Measurements from ENCODE around the gene LARGE1. TPM values are rescaled to one million over a fixed set of nuclear protein-coding genes. Genes with fewer than 3 reads are reported as not detected.
A peak's percentile ranks its signal among the peaks of the same experiment; 100 is the strongest.

LARGE1 gene
- total and polyA plus RNA-seq, 2 of the 13 experiments (the other 11 are each of a cell fraction or from before 2014, with no cell fraction given) = 8.4 to 11.0 TPM

- peak; percentile 69; the same call in 1 of the 2 replicates for TF ChIP-seq ZNF317 (CRISPR knock-in tag; IDR thresholded peaks at IDR 0.05)
- TF ChIP-seq FOXP4 (CRISPR knock-in tag; IDR thresholded peaks at IDR 0.05) = peak; percentile 99
- TF ChIP-seq U2AF2 (IDR thresholded peaks at IDR 0.05; ENCODE audit: low read depth, low read length) = no peak
- TF ChIP-seq ZSCAN31 (CRISPR knock-in tag; IDR thresholded peaks at IDR 0.05; ENCODE audit: low read depth) = no peak
- TF ChIP-seq ZNF143 (CRISPR knock-in tag; IDR thresholded peaks at IDR 0.05) = no peak
- no peak for TF ChIP-seq ZNF432 (CRISPR knock-in tag; IDR thresholded peaks at IDR 0.05; ENCODE audit: borderline replicate concordance)
- TF ChIP-seq ETV6 (CRISPR knock-in tag; conservative IDR thresholded peaks at IDR 0.05) = no peak
- peak; percentile 91 for TF ChIP-seq NR2F2 (IDR thresholded peaks at IDR 0.05; ENCODE audit: borderline replicate concordance, low read depth)
- no peak for TF ChIP-seq SP2 (CRISPR knock-in tag; IDR thresholded peaks at IDR 0.05)
- TF ChIP-seq RBFOX2 (IDR thresholded peaks at IDR 0.05; ENCODE audit: low read depth, low read length) = no peak
- TF ChIP-seq, protein P1, sequence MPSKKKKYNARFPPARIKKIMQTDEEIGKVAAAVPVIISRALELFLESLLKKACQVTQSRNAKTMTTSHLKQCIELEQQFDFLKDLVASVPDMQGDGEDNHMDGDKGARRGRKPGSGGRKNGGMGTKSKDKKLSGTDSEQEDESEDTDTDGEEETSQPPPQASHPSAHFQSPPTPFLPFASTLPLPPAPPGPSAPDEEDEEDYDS (CRISPR knock-in tag; IDR thresholded peaks at IDR 0.05) = peak; percentile 61
- TF ChIP-seq KDM2A (CRISPR knock-in tag; IDR thresholded peaks at IDR 0.05; ENCODE audit: borderline replicate concordance, low read depth) = peak; percentile 41; the same call in 1 of the 2 replicates
- no peak for TF ChIP-seq ZNF775 (CRISPR knock-in tag; IDR thresholded peaks at IDR 0.05; ENCODE audit: borderline replicate concordance)
- TF ChIP-seq ZNF562 (CRISPR knock-in tag; IDR thresholded peaks at IDR 0.05; ENCODE audit: borderline replicate concordance) = no peak
- TF ChIP-seq, protein P2, sequence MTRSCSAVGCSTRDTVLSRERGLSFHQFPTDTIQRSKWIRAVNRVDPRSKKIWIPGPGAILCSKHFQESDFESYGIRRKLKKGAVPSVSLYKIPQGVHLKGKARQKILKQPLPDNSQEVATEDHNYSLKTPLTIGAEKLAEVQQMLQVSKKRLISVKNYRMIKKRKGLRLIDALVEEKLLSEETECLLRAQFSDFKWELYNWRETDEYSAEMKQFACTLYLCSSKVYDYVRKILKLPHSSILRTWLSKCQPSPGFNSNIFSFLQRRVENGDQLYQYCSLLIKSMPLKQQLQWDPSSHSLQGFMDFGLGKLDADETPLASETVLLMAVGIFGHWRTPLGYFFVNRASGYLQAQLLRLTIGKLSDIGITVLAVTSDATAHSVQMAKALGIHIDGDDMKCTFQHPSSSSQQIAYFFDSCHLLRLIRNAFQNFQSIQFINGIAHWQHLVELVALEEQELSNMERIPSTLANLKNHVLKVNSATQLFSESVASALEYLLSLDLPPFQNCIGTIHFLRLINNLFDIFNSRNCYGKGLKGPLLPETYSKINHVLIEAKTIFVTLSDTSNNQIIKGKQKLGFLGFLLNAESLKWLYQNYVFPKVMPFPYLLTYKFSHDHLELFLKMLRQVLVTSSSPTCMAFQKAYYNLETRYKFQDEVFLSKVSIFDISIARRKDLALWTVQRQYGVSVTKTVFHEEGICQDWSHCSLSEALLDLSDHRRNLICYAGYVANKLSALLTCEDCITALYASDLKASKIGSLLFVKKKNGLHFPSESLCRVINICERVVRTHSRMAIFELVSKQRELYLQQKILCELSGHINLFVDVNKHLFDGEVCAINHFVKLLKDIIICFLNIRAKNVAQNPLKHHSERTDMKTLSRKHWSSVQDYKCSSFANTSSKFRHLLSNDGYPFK (CRISPR knock-in tag; IDR thresholded peaks at IDR 0.05; ENCODE audit: borderline replicate concordance) = no peak
Measured at GRCh38 chr22:33335611-33336279, 584.5 kb downstream of the LARGE1 start (continued).
